Nephron progenitor cell (in vitro differentiated cells): ENCODE data around the gene MAMDC2.

Experiments used
- DNase-seq: peaks from one replicate; pipeline ENCODE4 v3.0.0; 2021
- H3K27ac Mint-ChIP-seq: 2 replicates; pipeline ENCODE4 v1.8.0; 2021; ENCODE audit warnings: mild to moderate bottlenecking, moderate library complexity, mixed read lengths
- H3K27me3 Mint-ChIP-seq: 2 replicates; pipeline ENCODE4 v1.8.0; 2021; ENCODE audit warnings: mild to moderate bottlenecking, low read depth, mixed read lengths; ENCODE audit not compliant: poor library complexity
- H3K36me3 Mint-ChIP-seq: 2 replicates; pipeline ENCODE4 v1.8.0; 2021; ENCODE audit warnings: low read depth, mixed read lengths
- H3K4me1 Mint-ChIP-seq: 2 replicates; pipeline ENCODE4 v1.8.0; 2021; ENCODE audit warnings: mixed read lengths
- H3K4me3 Mint-ChIP-seq: 2 replicates; pipeline ENCODE4 v1.8.0; 2021; ENCODE audit warnings: mild to moderate bottlenecking, moderate library complexity, mixed read lengths
- H3K9me3 Mint-ChIP-seq: 2 replicates; pipeline ENCODE4 v1.8.0; 2021; ENCODE audit warnings: mild to moderate bottlenecking, moderate library complexity, mixed read lengths
- TF ChIP-seq, protein P1 (sequence below): fragments of 200-600 bp; sonication (generic); IDR thresholded peaks from 2 replicates; pipeline ENCODE4 v1.5.0; 2021; ENCODE audit warnings: antibody characterized with exemption

The MAMDC2 gene

DNA sequence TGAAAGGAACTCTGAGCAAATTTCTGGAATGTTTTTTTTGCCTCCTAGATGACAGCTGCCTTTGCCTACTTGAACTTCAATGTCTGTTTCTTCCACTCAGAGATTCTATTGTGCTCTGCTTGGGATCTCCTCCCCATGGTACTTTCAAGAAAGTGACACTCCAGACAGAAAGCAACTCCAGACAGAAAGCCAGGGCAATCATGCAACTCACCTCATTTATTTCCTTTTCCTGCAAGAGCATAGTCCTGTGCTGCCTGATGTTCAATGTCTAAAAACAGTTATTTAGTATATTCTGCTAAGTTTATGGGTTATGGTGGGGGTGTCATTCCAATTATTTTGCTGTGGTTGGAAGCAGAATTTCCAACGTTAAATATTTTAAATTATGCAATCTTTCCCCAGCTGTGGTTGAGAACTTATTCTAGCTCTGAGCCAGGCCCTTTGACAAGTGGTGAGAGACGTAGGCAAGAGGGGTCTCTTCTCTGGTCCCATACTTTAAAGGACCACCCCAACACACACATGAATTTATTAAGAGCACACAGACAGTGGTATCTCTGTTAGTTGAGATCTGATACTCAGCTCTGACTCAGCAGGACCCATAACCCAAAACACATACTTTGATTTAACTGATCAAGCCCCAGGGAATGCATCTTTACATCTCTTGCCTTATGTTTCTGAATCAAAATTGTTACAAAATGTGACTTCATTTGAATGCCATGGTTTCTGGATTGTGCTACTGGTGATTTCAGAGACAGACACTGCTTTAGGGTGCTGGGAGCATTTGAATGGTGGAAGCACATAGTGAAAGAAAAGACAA lies 39.5 kb upstream of the MAMDC2 start:
- H3K36me3 Mint-ChIP-seq, result no peaks in the 10 kb centered on the region
- H3K9me3 Mint-ChIP-seq, result no peaks in the 10 kb centered on the region
- peaks cover 5% of the 10 kb centered on the region for H3K4me1 Mint-ChIP-seq
- no peak overlapping the region for H3K27ac Mint-ChIP-seq
- H3K27me3 Mint-ChIP-seq, result peaks cover 2% of the 10 kb centered on the region
- no peak overlapping the region for H3K4me3 Mint-ChIP-seq
- no peak for DNase-seq
- TF ChIP-seq, protein P1, sequence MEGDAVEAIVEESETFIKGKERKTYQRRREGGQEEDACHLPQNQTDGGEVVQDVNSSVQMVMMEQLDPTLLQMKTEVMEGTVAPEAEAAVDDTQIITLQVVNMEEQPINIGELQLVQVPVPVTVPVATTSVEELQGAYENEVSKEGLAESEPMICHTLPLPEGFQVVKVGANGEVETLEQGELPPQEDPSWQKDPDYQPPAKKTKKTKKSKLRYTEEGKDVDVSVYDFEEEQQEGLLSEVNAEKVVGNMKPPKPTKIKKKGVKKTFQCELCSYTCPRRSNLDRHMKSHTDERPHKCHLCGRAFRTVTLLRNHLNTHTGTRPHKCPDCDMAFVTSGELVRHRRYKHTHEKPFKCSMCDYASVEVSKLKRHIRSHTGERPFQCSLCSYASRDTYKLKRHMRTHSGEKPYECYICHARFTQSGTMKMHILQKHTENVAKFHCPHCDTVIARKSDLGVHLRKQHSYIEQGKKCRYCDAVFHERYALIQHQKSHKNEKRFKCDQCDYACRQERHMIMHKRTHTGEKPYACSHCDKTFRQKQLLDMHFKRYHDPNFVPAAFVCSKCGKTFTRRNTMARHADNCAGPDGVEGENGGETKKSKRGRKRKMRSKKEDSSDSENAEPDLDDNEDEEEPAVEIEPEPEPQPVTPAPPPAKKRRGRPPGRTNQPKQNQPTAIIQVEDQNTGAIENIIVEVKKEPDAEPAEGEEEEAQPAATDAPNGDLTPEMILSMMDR, result no peak

DNA sequence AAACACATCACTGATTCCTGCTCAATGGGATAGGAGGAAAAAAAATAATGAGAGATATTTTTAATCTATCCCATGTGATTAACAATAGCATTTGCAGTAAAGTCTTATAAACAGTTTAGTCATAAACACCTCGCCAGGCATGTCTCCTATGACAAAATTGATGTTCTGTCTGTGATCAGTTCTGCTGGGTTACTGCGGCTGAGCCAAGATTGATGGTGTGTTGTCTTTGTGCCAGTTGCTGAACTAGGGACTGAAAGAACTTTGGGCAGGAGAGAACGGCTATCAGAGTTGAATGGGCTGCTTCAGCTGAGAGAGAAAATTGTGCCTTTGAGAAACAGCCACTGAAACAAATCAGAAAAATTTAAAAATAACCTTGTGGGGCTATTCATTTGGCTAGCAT lies 37.3 kb upstream of the MAMDC2 start:
- Mint-ChIP-seq H3K9me3 (peaks cover 5% of the 10 kb centered on the region), H3K27ac (no peak overlapping the region), H3K4me1 (peaks cover 5% of the 10 kb centered on the region), H3K27me3 (no peaks in the 10 kb centered on the region), H3K4me3 (no peak overlapping the region), H3K36me3 (no peaks in the 10 kb centered on the region)
- no peak for DNase-seq
- TF ChIP-seq, protein P1, result no peak

GRCh38 chr9:70007831-70008230 lies 35.8 kb upstream of the MAMDC2 start:
- Mint-ChIP-seq H3K27me3 (no peaks in the 10 kb centered on the region), H3K4me1 (peaks cover 5% of the 10 kb centered on the region), H3K27ac (no peak overlapping the region), H3K36me3 (no peaks in the 10 kb centered on the region), H3K9me3 (peaks cover 5% of the 10 kb centered on the region), H3K4me3 (no peak overlapping the region)
- TF ChIP-seq, protein P1, result no peak
- no peak for DNase-seq

DNA sequence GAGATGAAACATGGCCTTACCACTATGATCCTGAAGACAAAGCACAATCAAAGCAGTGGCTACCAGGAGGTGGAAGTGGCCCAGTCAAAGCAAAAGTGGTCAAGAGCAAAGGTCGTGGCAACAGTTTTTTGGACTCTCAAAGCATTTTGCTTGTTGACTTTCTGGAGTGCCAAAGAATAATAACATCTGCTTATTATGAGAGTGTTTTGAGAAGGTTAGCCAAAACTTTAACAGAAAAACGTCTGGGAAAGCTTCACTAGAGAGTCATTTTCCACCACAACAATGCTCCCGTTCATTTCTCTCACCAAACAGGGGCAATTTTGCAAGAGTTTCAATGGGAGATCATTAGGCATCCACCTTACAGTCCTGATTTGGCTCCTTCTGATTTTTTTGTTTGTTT lies 33.6 kb upstream of the MAMDC2 start:
- TF ChIP-seq, protein P1, result no peak
- no peak overlapping the region for H3K27ac Mint-ChIP-seq
- DNase-seq, result no peak

DNA sequence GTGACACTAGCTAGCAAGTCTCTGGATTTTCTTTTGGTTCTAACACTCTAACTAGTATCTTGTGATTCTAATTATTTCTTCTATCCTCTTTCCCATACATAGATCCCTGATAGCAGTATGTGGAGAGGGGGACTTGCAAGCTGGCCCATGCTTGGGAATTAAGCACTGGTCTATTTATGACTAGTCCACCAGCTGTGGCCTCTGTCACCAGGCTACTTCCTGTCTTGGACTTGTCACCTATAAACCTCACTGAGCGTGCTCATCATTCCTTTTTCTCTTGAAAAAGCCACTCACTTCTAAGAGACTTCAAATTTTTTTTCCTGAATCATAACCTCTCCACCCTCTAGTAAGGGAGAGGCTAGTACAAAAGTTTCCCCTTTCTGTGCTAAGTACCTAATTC lies 32.3 kb upstream of the MAMDC2 start:
- no peak overlapping the region for H3K4me3 Mint-ChIP-seq
- H3K27ac Mint-ChIP-seq, result no peak overlapping the region
- TF ChIP-seq, protein P1, result no peak
- H3K4me1 Mint-ChIP-seq, result no peaks in the 10 kb centered on the region
- H3K9me3 Mint-ChIP-seq, result peaks cover 5% of the 10 kb centered on the region
- DNase-seq, result no peak
- H3K36me3 Mint-ChIP-seq, result no peaks in the 10 kb centered on the region
- H3K27me3 Mint-ChIP-seq, result no peaks in the 10 kb centered on the region

More for the DNA sequence above, 33.6 kb upstream of the MAMDC2 start:
- H3K36me3 Mint-ChIP-seq, result no peaks in the 10 kb centered on the region
- peaks cover 5% of the 10 kb centered on the region for H3K4me1 Mint-ChIP-seq
- H3K4me3 Mint-ChIP-seq, result no peak overlapping the region
- H3K27me3 Mint-ChIP-seq, result no peaks in the 10 kb centered on the region
- peaks cover 5% of the 10 kb centered on the region for H3K9me3 Mint-ChIP-seq

DNA sequence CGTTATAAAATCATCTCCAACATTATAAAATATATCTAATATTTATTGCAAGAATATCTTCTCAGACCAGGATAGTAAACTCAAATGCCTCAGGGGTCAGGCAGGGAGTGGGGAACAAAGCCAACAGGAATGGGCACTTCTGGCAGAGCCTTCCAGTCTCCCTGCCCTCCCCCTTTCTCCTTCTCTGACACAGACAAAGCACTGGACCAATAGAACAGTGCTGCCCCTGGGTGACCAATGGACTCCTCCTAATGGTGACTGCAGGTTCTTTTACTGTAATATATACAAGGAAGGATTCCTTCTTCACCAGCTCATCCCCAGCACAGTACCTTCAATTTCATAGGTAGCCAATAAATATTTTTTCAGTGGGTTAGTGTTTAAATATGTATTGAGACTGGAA lies 31.1 kb upstream of the MAMDC2 start:
- H3K9me3 Mint-ChIP-seq, result peaks cover 5% of the 10 kb centered on the region
- H3K4me3 Mint-ChIP-seq, result no peak overlapping the region
- H3K4me1 Mint-ChIP-seq, result no peaks in the 10 kb centered on the region
- DNase-seq, result no peak
- no peaks in the 10 kb centered on the region for H3K36me3 Mint-ChIP-seq
- H3K27ac Mint-ChIP-seq, result no peak overlapping the region
- TF ChIP-seq, protein P1, result no peak
- H3K27me3 Mint-ChIP-seq, result no peaks in the 10 kb centered on the region
